Testis (tissue), 3 donors: ENCODE results near the gene BASP1. TPM values are rescaled to one million over a fixed set of nuclear protein-coding genes. Genes with fewer than 3 reads are reported as not detected.
"Not testable (repeated sequence)": the region's sequence is repeated elsewhere in the genome, so short reads cannot be mapped to it uniquely, and the experiment has no call there.

Source experiments
- DNase-seq: peaks from one replicate; pipeline ENCODE4 v3.0.0-alpha.2; 2019
- H3K27ac ChIP-seq, 2 donors: fragments of 200-600 bp; sonication (generic); one replicate each; pipeline ENCODE4 v1.5.1; 2019
- H3K27me3 ChIP-seq: fragments of 200-600 bp; sonication (generic); one replicate; pipeline ENCODE4 v1.5.1; 2019
- H3K36me3 ChIP-seq: fragments of 200-600 bp; sonication (generic); one replicate; pipeline ENCODE4 v1.5.1; 2017; ENCODE audit warnings: low read depth; ENCODE audit errors: missing control alignments
- H3K4me1 ChIP-seq: fragments of 200-600 bp; sonication (generic); one replicate; pipeline ENCODE4 v1.5.1; 2019
- H3K4me3 ChIP-seq, 2 donors: fragments of 200-600 bp; sonication (generic); one replicate each; pipeline ENCODE4 v1.5.1; 2017 to 2019
- H3K9me3 ChIP-seq: fragments of 200-600 bp; sonication (generic); one replicate; pipeline ENCODE4 v1.5.1; 2017
- CTCF ChIP-seq, 3 experiments: fragments of 450-650 bp in 2 of 3; fragments of 200-600 bp in 1 of 3; sonication (generic) in 1 of 3; IDR thresholded peaks; one replicate each; pipeline ENCODE4 v1.5.1; 2016 to 2019; ENCODE audit warnings: antibody characterized with exemption in 3 of 3, mild to moderate bottlenecking in 2 of 3, moderate library complexity in 1 of 3
- POLR2A ChIP-seq: fragments of 450-650 bp; IDR thresholded peaks from one replicate; pipeline ENCODE4 v1.6.1; 2017; ENCODE audit warnings: antibody characterized with exemption, mild to moderate bottlenecking, moderate library complexity
- WGBS, 2 donors: methylation state at CpG; one replicate each; pipeline ENCODE4 v1.1.5; 2018; 5-methylcytosine and 5-hydroxymethylcytosine counted together
- intact Hi-C: fragments of 100-400 bp; cut with DNase I; formaldehyde crosslinking; loops from one replicate; pipeline ENCODE4 v1.15.1; 2023; ENCODE audit warnings: low total_unique reads
- polyA plus RNA-seq: library from polyadenylated mRNA; stranded (reverse); fragments of 350-450 nt; fragmentation: Illumina TruSeq; extraction: RNeasy Lipid Tissue Mini Kit (QIAGEN cat#74804); gene quantifications from one replicate; pipeline ENCODE4 v1.2.3, GENCODE V29; 2014; ENCODE audit warnings: low read depth, low replicate concordance; ENCODE audit not compliant: insufficient read depth
- total RNA-seq, 2 donors: library from RNA; depleted of rRNA; stranded (reverse); fragments of >200 nt; gene quantifications; one replicate each; pipeline ENCODE4 v1.2.3, GENCODE V29; 2016

Gene BASP1
- total and polyA plus RNA-seq, 3 donors from 2014 or later, result 2.1 to 5.6 (median 2.6) TPM

- intact Hi-C loops, result no loop called here
- Histone ChIP-seq H3K27me3 (no peaks in the 10 kb centered on the region), H3K36me3 (no peaks in the 10 kb centered on the region), H3K9me3 (no peaks in the 10 kb centered on the region), H3K4me1 (no peaks in the 10 kb centered on the region), H3K4me3 (no peak overlapping the region), H3K27ac (no peak overlapping the region)
- no peak for DNase-seq
- no peak for TF ChIP-seq CTCF (IDR thresholded peaks at IDR 0.05)
- no peak for TF ChIP-seq POLR2A
- 100% methylated on average over 1 of the region's 1 CpG for WGBS, 2 donors
Observed at GRCh38 chr5:17240487-17240886, 23.1 kb downstream of the BASP1 start.

GRCh38 chr5:17241635-17242034, 24.2 kb downstream of the BASP1 start:
- H3K4me1 ChIP-seq, result no peaks in the 10 kb centered on the region
- no peak overlapping the region for H3K27ac ChIP-seq
- H3K36me3 ChIP-seq, result no peaks in the 10 kb centered on the region
- no peak overlapping the region for H3K4me3 ChIP-seq
- no peaks in the 10 kb centered on the region for H3K27me3 ChIP-seq
- TF ChIP-seq CTCF (IDR thresholded peaks at IDR 0.05) (no peak), POLR2A (no peak)
- no peaks in the 10 kb centered on the region for H3K9me3 ChIP-seq
- DNase-seq, result no peak
- intact Hi-C loops, result no loop called here
- WGBS, 2 donors, result 74 to 82% methylated on average over 7 of the region's 7 CpGs

GRCh38 chr5:17243287-17244063, 26.0 kb downstream of the BASP1 start:
- H3K27me3 ChIP-seq, result no peaks in the 10 kb centered on the region
- no peaks in the 10 kb centered on the region for H3K4me1 ChIP-seq
- intact Hi-C loops, result no loop called here
- H3K36me3 ChIP-seq, result no peaks in the 10 kb centered on the region
- WGBS, 2 donors, result 87 to 89% methylated on average over 12 of the region's 12 CpGs
- no peaks in the 10 kb centered on the region for H3K9me3 ChIP-seq
- no peak for TF ChIP-seq POLR2A
- TF ChIP-seq CTCF (IDR thresholded peaks at IDR 0.05), result no peak
- H3K27ac ChIP-seq, result no peak overlapping the region
- H3K4me3 ChIP-seq, result no peak overlapping the region
- no peak for DNase-seq

GRCh38 chr5:17249029-17249634, 31.7 kb downstream of the BASP1 start:
- intact Hi-C loops, result no loop called here
- 82 to 89% methylated on average over 3 of the region's 3 CpGs for WGBS, 2 donors
- H3K9me3 ChIP-seq, result no peaks in the 10 kb centered on the region
- H3K4me1 ChIP-seq, result no peaks in the 10 kb centered on the region
- H3K4me3 ChIP-seq, result no peak overlapping the region
- no peaks in the 10 kb centered on the region for H3K36me3 ChIP-seq
- H3K27ac ChIP-seq, result no peak overlapping the region
- no peak for DNase-seq
- TF ChIP-seq CTCF (IDR thresholded peaks at IDR 0.05) (no peak), POLR2A (no peak)
- no peaks in the 10 kb centered on the region for H3K27me3 ChIP-seq

GRCh38 chr5:17249841-17250240, 32.4 kb downstream of the BASP1 start:
- 86 to 95% methylated on average over 6 of the region's 6 CpGs for WGBS, 2 donors
- H3K27me3 ChIP-seq, H3K4me1 ChIP-seq, H3K9me3 ChIP-seq, H3K27ac ChIP-seq, H3K36me3 ChIP-seq, H3K4me3 ChIP-seq, DNase-seq, intact Hi-C loops: not testable (repeated sequence)
